PC-9 (cell line): Measurements from ENCODE around the gene TIMM13. TPM values are rescaled to one million over a fixed set of nuclear protein-coding genes. Genes with fewer than 3 reads are reported as not detected.
A peak's percentile ranks its signal among the peaks of the same experiment; 100 is the strongest.
"Not testable (repeated sequence)": the region's sequence is repeated elsewhere in the genome, so short reads cannot be mapped to it uniquely, and the experiment has no call there.

Experiments used
- BruUV-seq: library from RNA; stranded (reverse); fragments of 400-500 nt; replicated peaks from 2 replicates; lab custom pipeline; 2021; lab: Mats Ljungman, UMichigan
- CTCF ChIA-PET: fragments of 300-600 bp; sonication (Branson Sonifier 250); formaldehyde crosslinking; loops from one replicate; lab custom pipeline; 2022; ENCODE audit warnings: antibody characterized with exemption; lab: Charles Lee
- POLR2A ChIA-PET: fragments of 300-600 bp; sonication (Branson Sonifier 250); formaldehyde crosslinking; loops from one replicate; lab custom pipeline; 2022; ENCODE audit warnings: antibody characterized with exemption; ENCODE audit not compliant: unreplicated experiment; lab: Charles Lee
- DNase-seq, 2 experiments: peaks; one replicate each; pipeline versions ENCODE4 v3.0.0 to v3.0.0-alpha.2; 2015 to 2022; ENCODE audit warnings: mixed read lengths in 1 of 2
- H2AFZ ChIP-seq: fragments of 200-600 bp; sonication (generic); 2 replicates; pipeline ENCODE4 v1.8.1; 2017; ENCODE audit warnings: antibody characterized with exemption
- H3F3A ChIP-seq: fragments of 200-600 bp; sonication (generic); 2 replicates; pipeline ENCODE4 v1.8.1; 2017; ENCODE audit warnings: antibody characterized with exemption, mild to moderate bottlenecking, low read depth; ENCODE audit not compliant: insufficient read depth
- H3K27ac ChIP-seq: fragments of 200-600 bp; sonication (generic); 2 replicates; pipeline ENCODE4 v1.6.1; 2016; ENCODE audit warnings: mixed run types
- H3K27me3 ChIP-seq: fragments of 200-600 bp; sonication (generic); 2 replicates; pipeline ENCODE4 v1.6.1; 2016; ENCODE audit warnings: low read depth, mixed run types; ENCODE audit not compliant: insufficient read depth
- H3K36me3 ChIP-seq: fragments of 200-600 bp; sonication (generic); 2 replicates; pipeline ENCODE4 v1.6.1; 2016; ENCODE audit warnings: low read depth, mixed run types
- H3K4me1 ChIP-seq: fragments of 200-600 bp; sonication (generic); replicated peaks from 2 replicates; pipeline ENCODE4 v1.6.1; 2016; ENCODE audit warnings: mixed run types; ENCODE audit not compliant: insufficient read depth
- H3K4me2 ChIP-seq: fragments of 200-600 bp; sonication (generic); 2 replicates; pipeline ENCODE4 v1.6.1; 2017; ENCODE audit warnings: mixed run types
- H3K4me3 ChIP-seq: fragments of 200-600 bp; sonication (generic); 2 replicates; pipeline ENCODE4 v1.6.1; 2016; ENCODE audit warnings: mixed run types
- H3K79me2 ChIP-seq: fragments of 200-600 bp; sonication (generic); 2 replicates; pipeline ENCODE4 v1.6.1; 2017; ENCODE audit warnings: low read depth, mixed run types
- H3K9me2 ChIP-seq: fragments of 200-600 bp; sonication (generic); 2 replicates; pipeline ENCODE4 v1.8.1; 2017; ENCODE audit warnings: mild to moderate bottlenecking; ENCODE audit not compliant: insufficient read depth
- H3K9me3 ChIP-seq: fragments of 200-600 bp; sonication (generic); 2 replicates; pipeline ENCODE4 v1.8.1; 2016; ENCODE audit warnings: low read depth; ENCODE audit not compliant: insufficient read depth
- H4K20me1 ChIP-seq: fragments of 200-600 bp; sonication (generic); 2 replicates; pipeline ENCODE4 v1.8.1; 2017; ENCODE audit not compliant: insufficient read depth
- CTCF ChIP-seq: fragments of 200-600 bp; sonication (generic); conservative IDR thresholded peaks from 2 replicates; pipeline ENCODE4 v1.6.1; 2017; ENCODE audit warnings: mixed run types, antibody characterized with exemption, mild to moderate bottlenecking, moderate library complexity
- EZH2 ChIP-seq: fragments of 200-600 bp; sonication (generic); IDR thresholded peaks from 2 replicates; pipeline ENCODE4 v1.8.0; 2017; ENCODE audit warnings: antibody characterized with exemption, low read depth
- intact Hi-C: fragments of 100-400 bp; cut with micrococcal nuclease; formaldehyde crosslinking; loops from one replicate; pipeline ENCODE4 v1.10.0; 2022; ENCODE audit not compliant: unreplicated experiment
- total RNA-seq: library from RNA; stranded (reverse); gene quantifications from 2 replicates; pipeline ENCODE4 v1.2.3, GENCODE V29; 2021

The TIMM13 gene
- total RNA-seq, 1 experiment from 2014 or later: 80.0 TPM

GRCh38 chr19:2474232-2475017, 47.0 kb upstream of the TIMM13 start:
- no peak overlapping the region for H2AFZ ChIP-seq

GRCh38 chr19:2469915-2470200, 42.5 kb upstream of the TIMM13 start:
- peaks cover 17% of the 10 kb centered on the region for H3F3A ChIP-seq
- not testable (repeated sequence) for H3K79me2 ChIP-seq, H4K20me1 ChIP-seq, H3K27me3 ChIP-seq, H3K9me3 ChIP-seq, H3K36me3 ChIP-seq, H3K9me2 ChIP-seq, H2AFZ ChIP-seq, DNase-seq, H3K4me3 ChIP-seq, BruUV-seq, H3K4me1 ChIP-seq
- H3K27ac ChIP-seq: peak overlapping the region; percentile 86
- intact Hi-C loops: loop anchor here (10.0 kb wide), 1 partner anchor 235 kb away; the partner anchor contains the start of genes PLEKHJ1 and SF3A2
- ChIA-PET CTCF (interaction anchor here (1.0 kb wide), 1 partner anchor 141 kb away, joined by 4 read pairs; no protein-coding TSS in a partner anchor), POLR2A (interaction anchor here (0.7 kb wide), 2 partner anchors 149 to 154 kb away, joined by 3 to 6 read pairs; no protein-coding TSS in a partner anchor)
- H3K4me2 ChIP-seq: peak overlapping the region; percentile 44

More at GRCh38 chr19:2474232-2475017, 47.0 kb upstream of the TIMM13 start:
- peak; percentile 64 to 86 for DNase-seq
- Histone ChIP-seq H3K4me1 (peaks cover 11% of the 10 kb centered on the region), H3K9me2 (no peaks in the 10 kb centered on the region), H3K9me3 (no peaks in the 10 kb centered on the region), H3K79me2 (peaks cover 26% of the 10 kb centered on the region), H3K4me3 (peak overlapping the region; percentile 77; the same call in 1 of the 2 replicates), H3F3A (peaks cover 24% of the 10 kb centered on the region; the same call in 1 of the 2 replicates), H3K27me3 (no peaks in the 10 kb centered on the region), H3K4me2 (peak overlapping the region; percentile 90), H4K20me1 (peaks cover 11% of the 10 kb centered on the region; the same call in 1 of the 2 replicates), H3K27ac (peak overlapping the region; percentile 45; the same call in 1 of the 2 replicates), H3K36me3 (no peaks in the 10 kb centered on the region)
- TF ChIP-seq EZH2 (no peak), CTCF (peak; percentile 82)
- no TSS peak for BruUV-seq
- CTCF ChIA-PET: interaction anchor here (0.6 kb wide), 1 partner anchor 50 kb away, joined by 5 read pairs; no protein-coding TSS in a partner anchor
- intact Hi-C loops: loop anchor here (1.0 kb wide), 3 partner anchors 105 to 163 kb away; no protein-coding TSS in a partner anchor
- POLR2A ChIA-PET: no interaction called here

- Histone ChIP-seq H3K9me2 (no peaks in the 10 kb centered on the region), H2AFZ (no peak overlapping the region), H3K36me3 (no peaks in the 10 kb centered on the region), H3F3A (peaks cover 16% of the 10 kb centered on the region), H3K4me3 (no peak overlapping the region), H3K4me1 (0 out of 2 replicates have a peak, but pooled peaks cover 9% of the 10 kb centered on the region), H3K27me3 (no peaks in the 10 kb centered on the region), H3K4me2 (peak overlapping the region; percentile 44), H3K79me2 (no peaks in the 10 kb centered on the region), H4K20me1 (no peaks in the 10 kb centered on the region), H3K9me3 (no peaks in the 10 kb centered on the region), H3K27ac (peak overlapping the region; percentile 86)
- no TSS peak for BruUV-seq
- intact Hi-C loops: loop anchor here (10.0 kb wide), 1 partner anchor 235 kb away; the partner anchor contains the start of genes PLEKHJ1 and SF3A2
- peak; percentile 54 to 77 for DNase-seq
- TF ChIP-seq CTCF: no peak
- no peak for TF ChIP-seq EZH2
- ChIA-PET POLR2A (interaction anchor here (0.6 to 0.7 kb wide), 3 partner anchors 48 to 154 kb away, joined by 3 to 6 read pairs (median 3); no protein-coding TSS in a partner anchor), CTCF (interaction anchor here (1.0 kb wide), 1 partner anchor 142 kb away, joined by 4 read pairs; no protein-coding TSS in a partner anchor)
Measured at GRCh38 chr19:2469102-2469914, 41.9 kb upstream of the TIMM13 start.
